Skeletal muscle tissue (tissue), 5 donors: ENCODE data around the gene C11orf21. TPM values are rescaled to one million over a fixed set of nuclear protein-coding genes. Genes with fewer than 3 reads are reported as not detected.

Experiments
- H3K27ac ChIP-seq: one replicate; pipeline ENCODE4 v1.7.0; 2013; ENCODE audit warnings: mild to moderate bottlenecking, low read depth, low read length, inconsistent platforms
- H3K27me3 ChIP-seq, 3 donors: one replicate each; pipeline ENCODE4 v1.7.0; 2013; ENCODE audit warnings: low read length in 3 of 3; ENCODE audit not compliant: control insufficient read depth in 3 of 3, insufficient read depth in 3 of 3
- H3K36me3 ChIP-seq, 3 donors: one replicate each; pipeline ENCODE4 v1.7.0; 2013; ENCODE audit warnings: low read length in 3 of 3; ENCODE audit not compliant: control insufficient read depth in 3 of 3, insufficient read depth in 3 of 3
- H3K4me1 ChIP-seq, 3 donors: one replicate each; pipeline ENCODE4 v1.7.0; 2013; ENCODE audit warnings: low read length in 3 of 3, mild to moderate bottlenecking in 3 of 3; ENCODE audit not compliant: control insufficient read depth in 3 of 3, insufficient read depth in 3 of 3
- H3K4me3 ChIP-seq, 3 donors: one replicate each; pipeline ENCODE4 v1.7.0; 2013; ENCODE audit warnings: low read length in 3 of 3
- H3K9ac ChIP-seq, 3 donors: one replicate each; pipeline ENCODE4 v1.7.0; 2013; ENCODE audit warnings: low read length in 3 of 3, mild to moderate bottlenecking in 3 of 3, moderate library complexity in 2 of 3, low read depth in 1 of 3
- H3K9me3 ChIP-seq, 3 donors: one replicate each; pipeline ENCODE4 v1.7.0; 2013; ENCODE audit warnings: low read length in 3 of 3; ENCODE audit not compliant: control insufficient read depth in 3 of 3
- small RNA-seq: library from RNA; depleted of rRNA; stranded (forward); fragments of <200 nt; gene quantifications from one replicate; pipeline ENCODE3, GENCODE V24; 2014
- total RNA-seq: library from RNA; depleted of rRNA; stranded (reverse); fragments of >200 nt; gene quantifications from one replicate; pipeline ENCODE4 v1.2.3, GENCODE V29; 2014
- donor health status: Osteomylitis.

C11orf21 gene
- total RNA-seq, 1 donor from 2014 or later: 1.6 TPM

- Histone ChIP-seq H3K9ac (no peak overlapping the region), H3K36me3 (no peaks in the 10 kb centered on the region), H3K4me3 (no peak overlapping the region), H3K27ac (no peak overlapping the region), H3K9me3 (no peaks in the 10 kb centered on the region), H3K4me1 (no peaks in the 10 kb centered on the region), H3K27me3 (peaks cover 6 to 10% (median 6%) of the 10 kb centered on the region in 3 donors)
These were observed 51.7 kb downstream of the C11orf21 start for GRCh38 chr11:2250041-2250440.

DNA sequence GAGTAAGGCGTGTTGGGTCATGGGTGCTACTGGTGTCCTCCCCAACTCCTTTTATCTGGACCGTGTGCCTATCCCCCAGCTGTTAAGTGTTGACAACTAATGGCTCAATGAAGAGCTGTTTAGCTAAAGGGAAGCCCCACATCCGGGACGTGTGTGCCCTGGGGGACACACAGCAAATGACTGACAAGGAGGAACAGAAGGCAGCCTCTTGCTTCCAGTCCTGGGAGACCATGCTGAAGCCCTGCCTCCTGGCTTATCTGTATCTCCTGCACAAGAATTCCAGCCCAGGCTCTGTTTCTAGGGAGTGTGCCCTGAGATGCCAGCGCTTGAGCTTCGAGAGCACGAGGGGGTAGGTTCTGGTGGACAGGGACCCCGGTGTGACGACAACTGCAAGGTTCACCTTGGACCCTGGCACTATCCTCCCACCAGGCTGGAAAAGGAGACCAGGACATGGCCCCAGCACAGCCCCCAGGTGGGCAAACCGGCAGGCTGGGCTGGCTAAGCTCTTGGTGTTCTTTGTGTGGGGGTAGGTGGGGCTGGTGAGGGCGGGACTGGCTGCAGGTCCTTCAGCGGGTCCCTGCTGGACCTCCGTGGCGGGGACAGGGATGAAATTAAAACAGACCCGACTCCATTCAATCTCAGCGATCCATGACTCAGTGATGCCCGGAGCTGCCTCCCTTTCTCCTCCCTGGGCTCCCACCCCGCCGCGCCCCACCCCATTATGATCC is 52.4 kb downstream of the C11orf21 start:
- H3K27me3 ChIP-seq: peaks cover 6 to 10% (median 6%) of the 10 kb centered on the region in 3 donors
- no peaks in the 10 kb centered on the region for H3K9me3 ChIP-seq
- H3K9ac ChIP-seq: no peak overlapping the region
- no peak overlapping the region for H3K4me3 ChIP-seq
- H3K27ac ChIP-seq: no peak overlapping the region
- H3K4me1 ChIP-seq: no peaks in the 10 kb centered on the region
- no peaks in the 10 kb centered on the region for H3K36me3 ChIP-seq

DNA sequence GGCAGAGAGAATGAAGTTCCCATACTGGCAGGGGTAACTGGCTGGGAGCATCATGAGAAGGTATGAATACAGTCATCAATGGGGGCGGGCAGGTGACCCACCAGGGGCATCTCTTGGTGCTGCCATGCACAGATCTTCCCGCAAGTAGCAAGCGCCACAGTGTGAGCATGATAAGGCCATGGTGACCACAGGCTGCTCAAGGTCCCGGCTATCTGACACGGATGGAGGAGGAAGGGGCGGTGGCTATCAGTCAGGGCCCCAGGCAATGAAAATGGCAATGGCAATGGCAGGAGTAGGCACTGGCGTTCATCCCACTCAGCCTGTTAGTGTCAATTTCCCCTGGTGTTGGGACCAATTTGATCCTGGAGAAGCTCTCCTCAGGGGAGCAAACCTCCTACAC is 53.0 kb downstream of the C11orf21 start:
- Histone ChIP-seq H3K27me3 (peaks cover 6 to 10% (median 6%) of the 10 kb centered on the region in 3 donors), H3K36me3 (no peaks in the 10 kb centered on the region), H3K27ac (no peak overlapping the region), H3K4me1 (no peaks in the 10 kb centered on the region), H3K9me3 (no peaks in the 10 kb centered on the region), H3K4me3 (no peak overlapping the region), H3K9ac (no peak overlapping the region)

DNA sequence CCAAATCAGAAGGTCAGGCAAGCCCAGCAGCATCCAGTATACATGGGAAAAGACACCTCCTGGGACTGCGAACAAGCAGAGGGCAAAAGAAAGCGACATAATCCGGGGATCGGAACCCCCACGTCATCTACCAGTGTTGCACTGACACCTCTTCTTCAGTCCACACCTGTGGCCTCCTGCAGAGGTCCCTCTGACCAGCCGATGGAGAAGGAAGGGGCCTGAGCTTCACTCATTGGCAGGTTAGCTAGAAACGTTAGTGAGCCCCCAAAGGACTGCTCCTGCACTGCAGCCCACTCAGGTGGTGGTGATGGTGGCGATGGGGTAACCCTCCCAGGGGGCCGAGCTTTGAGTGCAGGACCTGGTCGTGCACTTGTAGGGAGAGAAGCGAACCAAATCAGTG is 53.5 kb downstream of the C11orf21 start:
- no peaks in the 10 kb centered on the region for H3K9me3 ChIP-seq

DNA sequence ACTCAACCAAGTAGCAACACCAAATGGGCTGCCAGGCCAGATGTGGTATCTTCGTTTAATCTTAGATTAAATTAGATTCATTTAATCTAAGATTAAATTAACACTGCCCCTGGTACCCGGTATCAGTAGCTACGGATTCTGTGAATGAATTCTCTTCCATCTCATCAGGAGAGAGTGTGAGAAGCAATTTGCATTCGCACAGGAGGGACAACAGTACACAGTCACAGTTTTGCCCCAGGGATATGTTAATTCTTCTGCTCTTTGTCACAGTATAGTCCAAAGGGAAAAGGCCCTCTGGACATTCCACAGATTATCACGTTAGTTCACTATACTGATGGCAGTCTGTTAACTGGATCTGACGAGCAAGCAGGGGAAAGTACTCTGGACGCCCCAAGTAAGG is 54.2 kb downstream of the C11orf21 start:
- Histone ChIP-seq H3K36me3 (no peaks in the 10 kb centered on the region), H3K27ac (no peak overlapping the region), H3K9ac (no peak overlapping the region), H3K9me3 (peaks cover 0 to 3% (median 0%) of the 10 kb centered on the region in 3 donors), H3K4me3 (no peak overlapping the region), H3K27me3 (peaks cover 6 to 10% (median 6%) of the 10 kb centered on the region in 3 donors), H3K4me1 (no peaks in the 10 kb centered on the region)

More for the DNA sequence above, 53.5 kb downstream of the C11orf21 start:
- no peak overlapping the region for H3K4me3 ChIP-seq
- no peak overlapping the region for H3K27ac ChIP-seq
- no peak overlapping the region for H3K9ac ChIP-seq
- peaks cover 6 to 10% (median 6%) of the 10 kb centered on the region in 3 donors for H3K27me3 ChIP-seq
- no peaks in the 10 kb centered on the region for H3K4me1 ChIP-seq
- H3K36me3 ChIP-seq: no peaks in the 10 kb centered on the region

Small RNA genes within 50 kb of the gene (small RNA-seq; reads per million reads assigned to genes)
- not detected for gene RNU6-878P

Other genes with a start within 250 kb of the C11orf21 start
- gene IGF2, start 162.5 kb downstream of the C11orf21 start, total RNA-seq: 711 TPM
- not detected for gene INS, start 140.7 kb downstream of the C11orf21 start, total RNA-seq
- gene TH, start 130.1 kb downstream of the C11orf21 start, total RNA-seq: not detected
- not detected for gene ASCL2, start 31.3 kb downstream of the C11orf21 start, total RNA-seq
- gene TSPAN32, start 95 bp upstream of the C11orf21 start, total RNA-seq: 2.1 TPM
- 221 TPM for gene CD81, start 75.4 kb upstream of the C11orf21 start, total RNA-seq
- gene TSSC4, start 98.8 kb upstream of the C11orf21 start, total RNA-seq: 23.5 TPM
- under 0.01 TPM for gene TRPM5, start 142.6 kb upstream of the C11orf21 start, total RNA-seq
- gene KCNQ1, start 143.1 kb upstream of the C11orf21 start, total RNA-seq: 2.6 TPM